CD4-positive, alpha-beta T cell treated with Interleukin-4 for 1 hour (primary cell): ENCODE measurements around the gene RIMKLA.

Experiments
- DNase-seq, 2 donors: peaks; one replicate each; pipeline ENCODE4 v3.0.0-alpha.2; 2020 to 2022

The RIMKLA gene

GRCh38 chr1:42372796-42373195, 7.8 kb upstream of the RIMKLA start:
- no peak for DNase-seq

DNA sequence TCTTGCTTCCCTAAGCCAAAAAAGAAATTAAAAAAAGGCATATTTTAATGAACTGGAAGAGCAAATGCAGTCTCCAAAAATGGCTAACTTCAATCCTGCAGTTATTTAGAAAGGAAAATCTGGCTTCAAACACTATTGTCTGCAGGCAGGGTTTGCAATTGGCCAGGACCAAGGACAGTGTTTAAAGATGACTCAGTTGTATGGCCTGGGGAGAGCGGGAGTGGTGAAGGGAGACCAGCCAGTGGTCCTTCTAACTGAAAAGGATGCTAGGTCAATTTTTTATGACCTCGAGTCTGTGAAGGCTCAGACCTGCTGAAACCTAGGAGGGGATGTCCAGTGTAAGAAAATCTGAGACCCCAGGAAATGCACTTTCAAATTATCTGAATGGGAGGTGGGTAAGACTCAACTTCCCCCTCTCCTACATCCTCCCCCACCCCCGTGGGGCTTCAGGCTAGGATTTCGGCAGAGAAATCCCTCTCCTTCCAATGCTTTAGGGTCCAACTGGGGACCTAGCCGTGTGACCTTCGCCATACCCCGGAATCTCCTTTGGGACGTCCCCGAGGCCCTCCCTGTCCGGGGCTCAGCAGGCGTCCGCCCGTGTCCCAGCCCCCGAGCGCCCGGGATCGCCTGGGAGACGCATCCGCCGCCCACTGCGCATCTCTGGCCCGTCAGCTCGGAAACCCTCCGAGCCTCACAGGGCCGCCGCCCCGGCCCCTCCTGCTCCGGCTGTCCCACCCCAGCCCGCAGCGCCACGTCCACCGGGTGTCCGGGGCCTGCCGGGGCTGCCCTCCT, 602 bp upstream of the RIMKLA start:
- DNase-seq: no peak

DNA sequence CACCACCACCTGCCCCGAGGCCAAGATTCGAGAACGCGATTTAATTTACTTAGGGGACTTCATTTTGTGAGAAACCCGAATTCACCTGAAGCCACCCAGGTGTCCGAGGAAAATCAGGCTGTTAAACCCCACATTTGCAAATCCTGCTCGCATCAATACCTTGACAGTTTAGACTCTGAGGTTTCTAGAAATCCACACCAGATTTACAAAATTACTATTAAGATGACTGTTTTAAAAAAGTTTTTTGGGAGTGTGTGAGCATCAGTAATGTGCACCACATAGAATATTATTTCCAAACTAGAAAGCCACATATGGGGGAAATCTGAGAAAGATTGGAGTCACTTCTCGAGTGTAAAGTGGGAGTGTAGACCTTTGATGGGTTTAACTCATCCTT, 685 bp downstream of the RIMKLA start:
- no peak for DNase-seq

DNA sequence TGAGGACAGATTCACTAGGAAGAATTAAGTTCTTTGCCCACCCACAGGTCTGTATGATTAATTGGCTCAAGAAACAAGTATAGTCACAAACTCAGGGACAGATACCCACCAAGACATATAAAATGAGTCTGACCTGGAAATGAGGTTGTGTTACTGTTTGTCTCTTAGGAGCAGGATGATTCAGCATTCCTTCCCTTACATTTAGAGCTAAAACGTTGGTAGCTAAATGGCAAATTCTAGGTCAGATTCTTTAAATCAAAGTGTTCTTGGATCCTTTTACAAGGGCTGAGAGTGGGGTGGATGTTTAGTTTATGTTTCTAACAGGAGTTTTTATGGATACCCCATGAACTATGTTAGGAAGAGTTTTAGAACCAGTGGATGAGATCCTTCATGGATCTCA, 4.7 kb downstream of the RIMKLA start:
- no peak for DNase-seq

- no peak for DNase-seq
Measured at GRCh38 chr1:42386051-42386450, 5.5 kb downstream of the RIMKLA start.

DNA sequence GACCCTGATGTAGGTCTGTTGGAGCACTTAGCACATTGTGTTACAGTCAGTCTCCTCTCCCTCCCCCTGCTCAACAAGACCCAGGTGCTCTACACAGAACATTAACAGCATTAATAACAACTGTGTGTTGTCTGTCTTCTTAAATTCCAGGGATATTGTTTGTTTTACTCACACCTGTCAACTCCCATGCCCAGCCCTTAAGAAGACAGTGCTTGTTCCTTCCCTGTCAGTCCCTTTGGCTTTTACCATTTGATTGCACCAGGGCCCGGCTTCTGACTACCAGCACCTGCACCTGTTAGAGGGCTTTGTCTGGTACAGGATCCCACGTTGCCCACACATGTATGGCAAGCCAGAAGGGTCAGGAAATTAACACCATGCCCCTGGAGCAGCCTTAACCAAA, 11.7 kb downstream of the RIMKLA start:
- DNase-seq: no peak

- DNase-seq: no peak
Measured at GRCh38 chr1:42392967-42393848, 12.6 kb downstream of the RIMKLA start.

GRCh38 chr1:42399315-42400100, 18.9 kb downstream of the RIMKLA start:
- DNase-seq: no peak

DNA sequence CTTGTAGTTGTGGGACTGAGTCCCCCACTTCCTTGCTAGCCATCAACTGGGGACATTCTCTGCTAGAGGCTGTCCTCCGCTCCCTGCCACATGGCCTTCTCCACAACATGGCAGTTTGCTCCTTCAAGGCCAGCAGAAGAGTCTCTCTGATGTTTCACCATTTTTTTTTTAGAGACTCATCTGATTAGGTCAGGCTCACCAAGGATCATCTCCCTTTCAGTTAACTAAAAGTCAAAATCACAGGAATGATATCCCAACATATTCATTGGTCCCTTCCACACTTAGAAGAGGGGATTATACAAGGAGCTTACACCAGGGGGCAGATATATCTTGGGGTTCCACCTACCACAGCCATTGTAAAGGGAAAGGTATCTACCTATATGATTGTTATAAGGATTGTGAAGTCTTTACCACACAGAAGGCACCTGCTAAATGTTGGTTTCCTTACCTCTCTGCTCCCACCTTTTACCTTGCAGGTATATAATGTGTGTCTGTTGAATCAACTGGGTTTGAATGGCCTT, 23.3 kb downstream of the RIMKLA start:
- no peak for DNase-seq

- DNase-seq: no peak
Measured at GRCh38 chr1:42414551-42415496, 34.2 kb downstream of the RIMKLA start.

DNA sequence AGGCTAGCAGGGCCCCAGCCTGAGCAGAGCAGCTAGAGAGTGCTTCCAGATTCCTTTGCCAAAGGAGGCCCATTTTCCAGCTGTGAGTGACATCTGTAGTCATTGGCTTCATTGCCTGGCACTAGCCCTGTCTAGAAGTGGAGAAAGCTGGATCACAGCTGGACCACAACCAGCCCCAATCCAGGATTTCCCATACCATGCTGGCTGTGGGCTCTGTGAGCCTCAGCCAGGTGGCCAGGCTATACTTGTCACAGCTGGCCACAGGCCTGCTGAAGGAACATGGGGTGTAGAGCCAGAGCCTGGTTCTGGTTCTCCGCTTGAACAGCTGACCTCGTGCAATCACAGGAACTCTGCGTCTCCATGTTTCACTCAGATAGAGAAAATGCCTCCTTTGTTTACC, 36.6 kb downstream of the RIMKLA start:
- no peak for DNase-seq

DNA sequence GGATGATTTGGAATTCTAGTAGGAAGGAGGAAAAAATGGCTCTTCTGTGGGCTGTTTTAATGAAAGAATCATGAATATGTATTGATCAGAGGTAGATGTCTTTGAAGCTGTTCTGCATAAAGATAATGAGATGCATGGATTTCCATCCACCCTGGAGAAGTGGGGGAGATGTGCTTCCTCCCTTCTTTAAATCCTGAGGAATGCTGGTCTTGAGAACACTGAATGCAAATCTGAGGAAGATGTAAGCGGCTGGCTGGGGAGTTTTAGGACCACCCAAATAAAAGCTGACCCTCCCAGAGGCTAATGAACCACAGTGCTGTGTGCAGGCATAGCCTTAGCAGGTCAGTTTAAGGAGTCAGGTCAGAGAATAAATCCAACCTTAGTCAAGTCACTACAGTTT, 37.9 kb downstream of the RIMKLA start:
- no peak for DNase-seq

DNA sequence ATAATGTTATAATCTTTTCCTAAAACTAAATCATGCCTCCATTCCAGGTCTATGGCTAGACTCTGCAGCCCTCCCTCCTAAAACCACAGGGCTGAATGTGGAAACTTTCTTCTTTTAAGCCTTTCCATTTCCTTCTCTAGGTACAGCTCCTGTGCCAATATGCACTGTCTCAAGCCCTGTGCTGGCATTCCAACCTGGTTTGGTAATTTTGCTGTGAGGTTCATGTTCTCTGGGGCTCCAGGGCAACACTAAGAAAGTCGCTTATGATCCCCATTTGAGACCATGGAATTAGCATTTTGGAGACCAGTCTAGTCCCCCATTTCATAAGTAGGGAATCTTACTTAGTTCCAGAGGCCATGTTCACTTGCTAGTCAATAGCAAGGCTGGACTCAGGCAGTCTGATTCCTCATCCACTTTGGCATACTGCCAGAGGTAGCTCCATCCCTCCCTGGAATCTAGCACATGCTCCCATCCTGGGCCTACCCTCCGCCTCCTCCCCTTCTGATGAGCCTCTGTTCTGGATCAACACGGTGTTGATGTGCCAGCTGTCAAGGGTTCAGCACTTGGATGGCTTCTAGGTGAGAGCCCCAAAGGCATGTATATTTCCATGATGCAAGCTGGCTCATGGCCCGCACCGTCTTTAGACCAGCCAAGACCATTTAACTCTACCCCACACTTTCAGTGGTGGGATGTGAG, 38.7 kb downstream of the RIMKLA start:
- DNase-seq: no peak

GRCh38 chr1:42420121-42420520, 39.5 kb downstream of the RIMKLA start:
- DNase-seq: no peak

DNA sequence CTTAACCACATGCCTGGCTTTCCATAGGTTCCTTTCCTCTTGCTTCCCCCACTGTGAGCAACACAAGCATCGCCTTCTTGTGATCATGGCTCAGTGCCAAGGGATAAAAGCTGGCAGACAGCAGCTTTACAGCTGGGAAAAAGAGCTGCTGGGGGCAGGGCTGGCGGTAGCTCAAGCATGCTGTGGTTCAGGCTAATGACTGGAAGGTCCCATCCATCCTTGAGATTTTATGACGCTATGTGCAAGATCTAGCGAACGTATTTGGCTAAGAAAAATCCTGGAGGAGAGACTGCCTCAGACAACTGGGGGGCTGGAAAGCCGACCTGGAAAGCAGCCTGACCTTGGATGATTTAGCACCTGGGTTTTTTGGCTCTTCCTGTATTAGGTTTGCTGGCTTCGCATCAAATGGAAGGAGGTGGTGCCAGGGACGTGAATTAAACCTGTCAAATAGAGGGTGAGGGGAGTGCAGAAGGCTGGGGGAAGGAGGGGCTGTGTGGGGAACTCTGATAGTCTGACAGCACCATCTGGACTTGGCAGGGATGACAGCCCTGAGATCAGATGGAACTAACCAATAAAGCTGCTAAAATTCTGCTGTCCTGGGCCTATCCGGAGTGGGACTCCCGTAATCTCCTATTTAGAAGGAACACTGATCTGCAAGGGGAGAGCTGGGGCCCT, 40.5 kb downstream of the RIMKLA start:
- no peak for DNase-seq

DNA sequence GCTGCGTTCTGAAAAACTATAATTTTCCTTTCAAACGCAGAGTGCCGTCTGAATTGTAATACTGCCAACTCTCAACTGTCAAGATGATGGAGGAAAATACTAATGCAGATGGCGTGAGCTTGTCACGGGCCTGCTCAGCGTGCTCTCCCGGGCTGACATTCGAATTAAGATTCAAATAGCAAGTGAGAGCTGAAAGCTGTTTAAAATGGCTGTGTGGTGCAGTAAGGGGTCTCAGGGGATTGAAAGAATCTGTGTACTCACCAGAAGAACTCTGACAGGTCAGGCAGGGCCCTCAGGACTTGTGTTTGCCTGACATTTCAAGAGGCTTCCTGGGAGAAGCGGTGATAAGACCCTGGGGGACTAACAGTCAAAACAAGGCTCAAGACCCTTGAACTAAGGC, 42.1 kb downstream of the RIMKLA start:
- DNase-seq: no peak

DNA sequence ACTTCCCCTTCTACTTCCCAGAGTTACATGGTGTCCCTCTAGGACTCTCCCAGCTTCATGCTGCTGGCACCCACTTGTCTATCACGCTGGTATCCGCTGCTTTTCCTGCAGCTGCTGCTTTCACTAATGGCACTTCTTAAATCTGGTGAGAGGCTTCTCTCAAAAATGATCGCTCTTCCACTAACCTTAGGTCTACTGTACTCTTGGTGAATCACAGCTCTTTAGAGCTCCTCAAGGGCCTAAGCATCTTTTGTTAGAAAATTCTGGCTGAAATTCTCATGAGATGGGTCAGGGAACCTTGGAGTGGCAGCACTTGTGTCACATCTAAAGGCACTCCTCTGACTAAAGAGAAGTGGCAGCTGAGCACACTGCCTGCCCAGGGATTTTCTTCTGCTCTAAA, 43.1 kb downstream of the RIMKLA start:
- no peak for DNase-seq

DNA sequence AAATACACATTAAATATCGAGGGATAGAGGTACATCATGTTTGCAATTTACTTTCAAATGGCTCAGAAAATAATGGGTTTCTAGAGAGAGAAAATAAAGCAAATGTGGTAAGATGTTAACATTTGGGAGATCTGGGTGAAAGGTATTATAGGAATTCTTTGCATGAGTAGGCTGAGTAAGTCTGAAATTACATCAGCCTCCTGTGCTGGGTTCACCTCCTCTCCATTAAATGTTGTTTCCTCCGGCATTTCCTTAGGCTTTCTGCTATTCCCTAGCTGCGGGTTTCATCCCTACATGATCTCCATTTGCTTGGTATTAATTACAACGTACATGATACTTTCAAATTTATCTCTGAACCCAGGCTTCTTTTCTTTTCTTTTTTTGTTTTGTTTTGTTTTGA, 43.6 kb downstream of the RIMKLA start:
- DNase-seq: no peak

- DNase-seq: no peak
Measured at GRCh38 chr1:42427240-42427639, 46.6 kb downstream of the RIMKLA start.

GRCh38 chr1:42429603-42430002, 49.0 kb downstream of the RIMKLA start:
- DNase-seq: no peak
